GF-D8 (cell line): ENCODE data around the gene TMEM214.
"Not testable (repeated sequence)": the region's sequence is repeated elsewhere in the genome, so short reads cannot be mapped to it uniquely, and the experiment has no call there.

ENCODE experiments used
- DNase-seq: peaks from one replicate; lab custom pipeline; 2025; lab: John Stamatoyannopoulos, UW

The TMEM214 gene

DNA sequence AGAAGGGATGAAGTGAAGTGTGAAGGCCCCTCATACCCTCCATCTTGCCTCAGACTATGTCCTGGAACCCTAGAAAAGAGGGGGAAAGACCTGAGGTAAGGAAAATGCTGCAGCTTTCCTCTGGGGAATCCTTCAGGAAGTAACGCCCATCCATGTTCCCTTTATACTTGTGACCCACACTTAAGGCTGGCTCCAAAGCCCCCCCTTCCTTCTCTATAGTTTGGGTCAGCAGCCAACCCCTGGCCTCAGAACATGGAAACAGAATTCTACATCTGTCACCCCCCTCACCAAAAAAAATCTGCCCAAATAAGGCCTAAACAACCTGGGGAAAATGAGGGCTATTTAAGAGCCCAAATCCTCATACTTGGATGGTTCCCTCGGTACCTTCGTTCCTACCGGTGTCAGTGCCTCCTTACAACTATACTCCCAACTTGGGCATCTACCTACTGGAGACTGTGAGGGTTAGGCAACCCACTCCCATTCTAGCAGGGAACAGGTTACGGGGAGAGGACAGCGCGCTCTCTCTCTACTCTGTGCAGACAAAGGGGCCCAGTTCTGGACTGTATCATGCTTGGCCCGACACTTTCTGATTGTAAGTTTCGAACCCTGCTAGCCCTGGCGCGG lies 38.0 kb downstream of the TMEM214 start:
- no peak for DNase-seq

DNA sequence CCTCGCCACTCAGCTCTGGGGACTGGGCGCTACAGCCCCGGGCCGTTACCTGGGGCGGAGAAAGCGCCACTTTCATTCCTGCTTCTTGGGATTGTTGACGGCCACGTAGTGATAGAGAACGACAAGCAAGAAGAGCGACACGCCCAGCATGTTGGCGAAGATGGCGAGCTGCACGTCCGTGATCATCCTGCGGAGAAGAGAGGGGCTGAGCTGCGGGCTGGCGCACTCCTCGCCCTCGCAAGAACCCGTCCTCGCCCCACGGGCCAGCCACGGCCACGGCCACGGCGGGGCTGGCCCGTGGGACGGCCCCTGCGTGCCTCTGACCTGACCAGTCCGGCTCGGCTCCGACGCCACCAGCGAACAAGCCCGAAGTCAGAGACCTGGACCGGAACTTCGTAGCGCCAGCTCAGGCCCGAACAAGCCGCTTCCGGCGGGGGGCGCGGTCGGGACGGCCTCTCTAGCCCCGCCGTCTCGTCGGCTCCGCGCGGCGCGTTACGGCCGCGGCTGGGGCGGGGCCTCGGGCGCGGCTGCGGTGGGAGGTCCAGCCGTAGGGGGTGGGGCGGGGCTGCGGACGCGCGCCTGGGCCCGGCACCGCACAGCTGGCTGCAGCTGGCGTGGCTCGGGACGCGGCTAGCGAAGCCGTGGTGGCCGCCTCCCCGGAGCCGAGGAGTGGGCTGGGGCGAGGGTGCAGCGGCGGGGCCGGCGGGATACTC lies 38.7 kb downstream of the TMEM214 start, which contains the start of gene OST4:
Gene OST4 (minus strand): TSS at position 378 of the 713 bp plus-strand sequence.
- peak; percentile 68 for DNase-seq

DNA sequence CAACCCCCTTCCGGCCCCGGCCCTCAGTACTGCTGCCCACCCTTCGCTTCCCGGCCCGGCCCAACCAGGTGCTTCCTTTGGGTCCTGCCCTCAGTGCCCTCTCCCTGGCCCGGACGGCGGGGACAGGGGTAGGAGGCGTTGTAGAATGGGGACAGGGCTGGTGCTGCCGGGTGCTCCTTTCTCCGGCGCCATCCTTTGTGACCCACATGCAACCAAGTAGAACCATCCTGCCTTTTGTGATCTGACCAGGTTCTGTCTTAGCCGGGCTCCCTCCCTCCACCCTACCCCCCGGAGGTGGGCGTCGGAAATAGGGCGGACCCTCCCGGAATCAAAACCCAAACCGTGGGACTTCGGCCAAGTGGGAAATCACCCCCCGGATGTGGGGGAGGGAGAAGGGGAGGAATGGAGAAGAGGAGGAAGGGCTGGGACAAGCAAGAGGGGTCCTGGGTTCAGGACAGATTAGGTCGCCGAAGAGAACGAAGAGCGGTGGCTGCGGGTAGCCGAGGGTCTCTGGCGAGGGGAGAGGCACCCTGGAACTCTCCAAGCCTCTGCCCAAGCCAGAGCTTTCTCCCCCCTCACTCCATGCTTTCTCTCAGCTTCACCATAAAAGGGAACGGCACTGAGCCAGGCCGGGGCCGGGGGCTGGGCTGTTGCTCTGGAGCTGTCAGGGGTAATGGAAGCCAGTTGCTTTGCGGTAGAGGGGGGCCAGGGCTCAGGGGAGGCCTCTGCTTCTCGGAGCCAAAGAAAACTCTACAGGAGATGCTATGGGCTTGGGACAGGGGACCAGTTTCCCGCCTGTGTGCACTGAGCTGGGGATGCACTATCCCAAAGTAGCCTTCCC lies 39.4 kb downstream of the TMEM214 start:
- no peak for DNase-seq

DNA sequence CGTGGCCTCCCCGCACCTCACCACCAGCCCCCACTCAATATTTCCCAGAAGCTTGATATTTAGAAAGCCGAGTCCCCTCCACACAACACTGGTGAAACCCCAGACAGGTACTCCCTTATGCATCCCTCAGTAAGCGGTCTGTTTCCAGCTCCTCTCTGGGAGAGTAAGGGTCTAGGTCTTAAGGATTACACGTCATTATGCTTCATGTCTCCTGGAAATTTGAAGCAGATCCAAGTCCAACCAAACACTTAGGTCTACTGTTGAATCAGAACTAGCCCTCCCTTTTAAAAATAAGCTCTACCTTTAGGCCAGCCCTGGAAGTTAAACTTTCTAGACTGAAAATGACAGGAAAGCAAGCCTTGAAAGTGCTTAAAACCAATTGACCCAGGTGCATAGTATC lies 40.2 kb downstream of the TMEM214 start:
- DNase-seq, result no peak

DNA sequence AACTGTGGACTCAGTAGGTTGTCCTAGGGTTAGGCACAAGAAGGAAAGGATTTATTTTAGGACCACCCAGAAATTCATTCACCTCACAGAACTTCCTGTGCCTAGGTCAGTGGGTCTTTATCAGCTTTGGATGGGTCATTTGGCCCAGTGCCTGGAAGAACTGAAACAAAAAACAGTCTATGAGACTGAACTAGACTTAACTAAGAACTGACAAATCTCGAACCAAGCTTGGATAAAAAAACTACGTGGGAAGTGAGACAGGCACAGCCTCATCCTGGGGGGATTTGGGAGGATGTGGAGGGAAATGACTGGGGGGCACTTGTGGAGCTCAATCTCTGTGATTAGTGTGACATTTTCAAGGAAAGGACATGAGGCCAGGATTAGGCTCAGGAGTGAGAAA lies 41.0 kb downstream of the TMEM214 start:
- no peak for DNase-seq

DNA sequence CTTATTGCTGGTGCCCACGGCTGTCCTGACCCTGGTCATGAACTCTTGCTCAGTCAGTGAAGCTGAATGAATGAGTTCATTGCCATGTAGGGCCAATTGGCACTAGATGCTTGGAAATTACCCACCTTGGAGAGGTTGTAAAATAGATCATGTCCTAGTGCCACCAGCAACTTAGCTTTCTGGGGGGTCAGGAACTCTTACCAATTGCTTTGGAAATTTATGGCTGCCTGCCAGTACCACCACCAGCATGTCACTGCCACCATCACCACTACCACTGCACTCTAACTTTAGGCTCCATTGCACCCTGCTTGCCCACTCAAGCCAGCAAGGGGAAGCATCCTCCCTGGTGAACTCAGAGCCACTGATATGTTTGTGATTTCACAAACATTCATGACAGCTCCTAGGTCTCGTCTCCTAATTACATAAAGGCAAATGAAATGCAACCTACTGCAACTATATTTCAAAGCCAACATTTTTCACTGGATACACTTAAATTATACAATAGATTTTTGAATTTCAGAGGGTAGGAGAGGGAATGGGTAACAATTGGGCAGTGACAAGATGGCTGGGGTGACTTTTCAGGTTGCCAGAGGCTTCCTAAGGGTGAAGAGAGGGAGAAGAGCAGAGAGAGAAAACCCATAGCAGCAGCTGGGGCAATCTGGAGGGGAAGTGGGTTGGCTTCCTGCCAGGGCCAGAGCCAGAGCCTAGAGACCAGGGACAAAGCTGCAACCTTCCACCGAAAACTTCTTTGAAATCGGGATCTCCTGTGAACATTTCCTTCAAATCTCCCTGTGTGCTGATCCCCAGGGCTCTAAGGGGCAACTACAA lies 42.2 kb downstream of the TMEM214 start:
- peak; percentile 76 for DNase-seq

DNA sequence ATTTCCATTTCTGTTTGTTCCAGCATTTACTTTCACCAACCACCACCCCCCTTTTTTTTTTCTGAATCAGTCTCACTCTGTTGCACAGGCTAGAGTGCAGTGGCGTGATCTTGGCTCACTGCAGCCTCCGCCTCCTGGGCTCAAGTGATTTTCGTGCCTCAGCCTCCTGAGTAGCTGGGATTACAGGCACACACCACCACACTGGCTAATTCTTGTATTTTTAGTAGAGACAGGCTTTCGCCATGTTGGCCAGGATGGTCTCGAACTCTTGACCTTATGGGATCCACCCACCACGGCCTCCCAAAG lies 42.8 kb downstream of the TMEM214 start:
- not testable (repeated sequence) for DNase-seq

DNA sequence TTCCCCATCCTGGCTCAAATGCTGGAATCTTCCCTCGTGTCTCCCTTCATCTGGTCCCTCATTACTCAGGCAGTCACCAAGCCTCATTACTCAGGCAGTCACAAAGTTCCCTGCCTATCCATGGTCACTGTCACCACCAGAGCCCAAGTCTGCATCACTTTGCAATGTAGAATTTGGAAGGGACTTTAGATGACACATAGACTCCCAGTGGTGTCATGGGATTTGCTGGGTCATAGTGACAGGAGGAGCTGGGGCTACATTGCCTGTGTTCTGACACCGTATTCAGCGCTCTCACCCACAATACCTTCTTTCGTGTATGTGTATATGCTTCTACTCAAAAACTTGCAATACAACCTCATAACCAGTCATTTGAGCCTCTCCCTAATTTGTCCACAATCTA lies 43.6 kb downstream of the TMEM214 start:
- DNase-seq, result no peak

DNA sequence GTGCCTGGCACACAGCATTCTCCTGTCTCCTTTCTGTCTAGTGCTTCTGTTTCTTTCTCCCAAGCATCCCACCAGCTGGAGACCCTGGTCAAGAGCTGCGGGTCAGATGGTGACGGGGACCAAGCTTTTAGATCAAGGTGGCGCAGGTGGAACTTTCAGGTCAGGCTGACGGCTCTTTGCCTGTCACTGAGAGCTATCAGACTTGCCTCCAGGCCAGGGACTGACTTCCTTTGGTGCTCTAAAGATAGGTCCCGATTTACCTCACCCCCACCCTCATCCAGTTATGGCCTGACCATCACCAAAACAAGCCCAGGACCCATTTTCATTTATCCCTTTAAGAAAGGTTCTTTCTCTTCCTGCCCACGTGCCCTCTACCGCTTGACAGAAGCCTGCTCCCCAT lies 44.5 kb downstream of the TMEM214 start:
- no peak for DNase-seq

DNA sequence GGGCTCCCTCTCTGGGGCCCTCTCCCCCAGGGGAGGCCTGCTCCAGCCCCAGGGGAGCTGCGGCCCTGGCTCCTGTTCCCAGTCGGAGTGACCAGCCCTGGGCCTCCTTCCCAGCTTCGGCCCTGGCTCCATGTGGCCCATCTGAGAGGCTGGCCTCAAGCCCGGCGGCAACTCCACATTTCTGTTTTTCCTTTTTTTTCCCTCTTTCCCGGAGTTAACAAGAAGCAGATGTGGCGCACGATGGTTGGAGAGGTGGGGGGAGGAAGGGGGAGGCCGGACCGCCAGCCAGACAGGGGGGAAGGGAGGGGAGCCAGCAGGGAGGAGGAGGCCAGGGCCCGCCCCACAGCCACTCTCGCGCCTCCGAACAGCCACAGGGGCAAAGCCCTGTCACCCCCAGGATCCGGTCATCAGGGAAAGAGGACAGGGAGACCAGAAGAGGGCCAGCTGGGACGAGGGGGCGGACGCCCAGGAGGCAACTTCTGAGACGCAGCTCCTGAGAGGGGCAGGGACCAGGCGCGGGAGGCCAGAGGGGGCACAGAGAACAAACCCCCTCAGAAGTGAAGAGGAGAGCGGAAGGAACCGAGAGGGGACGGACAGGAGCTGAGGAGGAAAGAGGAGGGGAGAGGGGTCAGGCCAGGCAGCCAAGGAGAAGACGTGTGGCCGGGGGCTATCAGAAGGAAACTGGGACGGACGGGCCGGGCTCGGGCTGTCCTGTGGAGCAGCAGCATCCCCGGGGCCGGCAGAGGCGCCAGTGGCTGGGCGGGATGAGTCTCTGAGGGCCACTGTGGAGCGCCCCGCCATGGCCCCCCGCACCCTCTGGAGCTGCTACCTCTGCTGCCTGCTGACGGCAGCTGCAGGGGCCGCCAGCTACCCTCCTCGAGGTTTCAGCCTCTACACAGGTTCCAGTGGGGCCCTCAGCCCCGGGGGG lies 45.8 kb downstream of the TMEM214 start, which contains the start of gene EMILIN1:
Gene EMILIN1 (plus strand): TSS at position 349 of the 928 bp plus-strand sequence. CDS start 451 bp downstream, at position 800.
- peak; percentile 14 for DNase-seq

DNA sequence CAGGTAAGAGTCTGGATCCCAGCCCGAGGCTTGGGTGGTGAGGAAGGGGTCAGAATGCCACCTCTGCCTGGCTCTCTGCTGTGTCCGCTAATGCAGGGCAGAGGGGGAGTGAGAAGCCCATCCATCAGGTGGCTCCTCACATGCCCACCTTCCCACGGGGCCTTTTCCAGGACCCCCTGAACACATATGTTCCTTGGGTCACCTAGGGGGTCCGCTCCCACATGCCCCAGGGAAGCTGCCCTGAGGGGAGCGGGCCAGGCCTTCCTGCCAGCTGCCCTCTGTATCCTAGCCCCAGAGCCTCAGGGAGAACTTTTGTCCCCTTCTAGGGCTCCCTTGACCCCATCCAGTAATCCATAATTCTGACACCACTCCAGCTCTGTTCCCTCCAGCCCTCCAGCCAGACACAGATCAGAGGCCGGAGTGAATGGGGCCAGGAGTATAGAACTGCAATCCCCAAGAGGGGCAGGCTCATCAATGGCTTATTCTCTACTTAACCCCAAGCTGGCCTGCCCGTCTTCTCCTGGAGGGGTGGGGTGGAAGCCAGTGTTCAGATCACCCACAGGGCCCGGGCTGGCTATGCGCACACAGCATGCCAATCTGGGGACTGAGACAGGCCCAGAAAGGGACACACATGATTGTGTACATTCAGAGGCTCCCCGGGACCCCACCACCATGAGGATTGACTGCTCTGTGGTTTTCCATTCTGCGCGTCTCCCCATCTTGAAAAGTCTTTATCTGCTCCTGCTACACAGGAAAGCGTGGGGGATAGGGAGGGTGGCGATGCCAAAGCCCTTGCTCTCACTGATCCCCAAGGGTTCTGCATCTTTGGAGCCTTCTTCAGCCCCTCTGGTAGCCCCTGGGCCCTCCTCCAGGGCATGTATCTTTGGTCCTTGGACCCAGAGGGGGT lies 46.7 kb downstream of the TMEM214 start:
- no peak for DNase-seq

DNA sequence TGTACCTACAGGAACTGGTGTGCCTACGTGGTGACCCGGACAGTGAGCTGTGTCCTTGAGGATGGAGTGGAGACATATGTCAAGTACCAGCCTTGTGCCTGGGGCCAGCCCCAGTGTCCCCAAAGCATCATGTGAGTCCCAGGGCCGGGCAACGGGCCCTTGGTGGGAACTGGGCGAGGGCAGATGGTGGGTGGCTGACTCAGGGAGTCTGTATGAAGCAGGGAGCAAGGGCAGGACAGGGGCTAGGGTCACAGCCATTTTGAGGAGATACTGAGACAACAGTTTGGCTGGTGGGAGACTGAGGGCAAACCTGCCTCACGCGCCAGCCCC lies 47.3 kb downstream of the TMEM214 start:
- DNase-seq, result no peak

DNA sequence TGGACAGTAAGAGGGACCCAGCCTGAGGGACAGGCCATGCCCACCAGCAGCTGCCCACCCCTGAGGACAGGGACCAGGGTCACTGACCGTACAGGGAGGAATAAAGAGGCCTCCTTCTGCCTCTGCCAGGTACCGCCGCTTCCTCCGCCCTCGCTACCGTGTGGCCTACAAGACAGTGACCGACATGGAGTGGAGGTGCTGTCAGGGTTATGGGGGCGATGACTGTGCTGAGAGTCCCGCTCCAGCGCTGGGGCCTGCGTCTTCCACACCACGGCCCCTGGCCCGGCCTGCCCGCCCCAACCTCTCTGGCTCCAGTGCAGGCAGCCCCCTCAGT lies 47.8 kb downstream of the TMEM214 start:
- no peak for DNase-seq

DNA sequence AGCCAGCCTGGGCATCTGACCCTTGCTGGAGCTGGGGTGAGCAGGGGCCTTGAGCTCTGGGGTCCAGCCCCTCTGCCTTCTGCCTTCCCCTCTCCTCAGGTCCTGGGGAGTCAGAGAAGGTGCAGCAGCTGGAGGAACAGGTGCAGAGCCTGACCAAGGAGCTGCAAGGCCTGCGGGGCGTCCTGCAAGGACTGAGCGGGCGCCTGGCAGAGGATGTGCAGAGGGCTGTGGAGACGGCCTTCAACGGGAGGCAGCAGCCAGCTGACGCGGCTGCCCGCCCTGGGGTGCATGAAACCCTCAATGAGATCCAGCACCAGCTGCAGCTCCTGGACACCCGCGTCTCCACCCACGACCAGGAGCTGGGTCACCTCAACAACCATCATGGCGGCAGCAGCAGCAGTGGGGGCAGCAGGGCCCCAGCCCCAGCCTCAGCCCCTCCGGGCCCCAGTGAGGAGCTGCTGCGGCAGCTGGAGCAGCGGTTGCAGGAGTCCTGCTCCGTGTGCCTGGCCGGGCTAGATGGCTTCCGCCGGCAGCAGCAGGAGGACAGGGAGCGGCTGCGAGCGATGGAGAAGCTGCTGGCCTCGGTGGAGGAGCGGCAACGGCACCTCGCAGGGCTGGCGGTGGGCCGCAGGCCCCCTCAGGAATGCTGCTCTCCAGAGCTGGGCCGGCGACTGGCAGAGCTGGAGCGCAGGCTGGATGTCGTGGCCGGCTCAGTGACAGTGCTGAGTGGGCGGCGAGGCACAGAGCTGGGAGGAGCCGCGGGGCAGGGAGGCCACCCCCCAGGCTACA lies 49.4 kb downstream of the TMEM214 start:
- DNase-seq, result no peak

DNA sequence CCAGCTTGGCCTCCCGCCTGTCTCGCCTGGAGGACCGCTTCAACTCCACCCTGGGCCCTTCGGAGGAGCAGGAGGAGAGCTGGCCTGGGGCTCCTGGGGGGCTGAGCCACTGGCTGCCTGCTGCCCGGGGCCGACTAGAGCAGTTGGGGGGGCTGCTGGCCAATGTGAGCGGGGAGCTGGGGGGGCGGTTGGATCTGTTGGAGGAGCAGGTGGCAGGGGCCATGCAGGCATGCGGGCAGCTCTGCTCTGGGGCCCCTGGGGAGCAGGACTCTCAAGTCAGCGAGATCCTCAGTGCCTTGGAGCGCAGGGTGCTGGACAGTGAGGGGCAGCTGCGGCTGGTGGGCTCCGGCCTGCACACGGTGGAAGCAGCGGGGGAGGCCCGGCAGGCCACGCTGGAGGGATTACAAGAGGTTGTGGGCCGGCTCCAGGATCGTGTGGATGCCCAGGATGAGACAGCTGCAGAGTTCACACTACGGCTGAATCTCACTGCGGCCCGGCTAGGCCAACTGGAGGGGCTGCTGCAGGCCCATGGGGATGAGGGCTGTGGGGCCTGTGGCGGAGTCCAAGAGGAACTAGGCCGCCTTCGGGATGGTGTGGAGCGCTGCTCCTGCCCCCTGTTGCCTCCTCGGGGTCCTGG lies 50.1 kb downstream of the TMEM214 start:
- no peak for DNase-seq

DNA sequence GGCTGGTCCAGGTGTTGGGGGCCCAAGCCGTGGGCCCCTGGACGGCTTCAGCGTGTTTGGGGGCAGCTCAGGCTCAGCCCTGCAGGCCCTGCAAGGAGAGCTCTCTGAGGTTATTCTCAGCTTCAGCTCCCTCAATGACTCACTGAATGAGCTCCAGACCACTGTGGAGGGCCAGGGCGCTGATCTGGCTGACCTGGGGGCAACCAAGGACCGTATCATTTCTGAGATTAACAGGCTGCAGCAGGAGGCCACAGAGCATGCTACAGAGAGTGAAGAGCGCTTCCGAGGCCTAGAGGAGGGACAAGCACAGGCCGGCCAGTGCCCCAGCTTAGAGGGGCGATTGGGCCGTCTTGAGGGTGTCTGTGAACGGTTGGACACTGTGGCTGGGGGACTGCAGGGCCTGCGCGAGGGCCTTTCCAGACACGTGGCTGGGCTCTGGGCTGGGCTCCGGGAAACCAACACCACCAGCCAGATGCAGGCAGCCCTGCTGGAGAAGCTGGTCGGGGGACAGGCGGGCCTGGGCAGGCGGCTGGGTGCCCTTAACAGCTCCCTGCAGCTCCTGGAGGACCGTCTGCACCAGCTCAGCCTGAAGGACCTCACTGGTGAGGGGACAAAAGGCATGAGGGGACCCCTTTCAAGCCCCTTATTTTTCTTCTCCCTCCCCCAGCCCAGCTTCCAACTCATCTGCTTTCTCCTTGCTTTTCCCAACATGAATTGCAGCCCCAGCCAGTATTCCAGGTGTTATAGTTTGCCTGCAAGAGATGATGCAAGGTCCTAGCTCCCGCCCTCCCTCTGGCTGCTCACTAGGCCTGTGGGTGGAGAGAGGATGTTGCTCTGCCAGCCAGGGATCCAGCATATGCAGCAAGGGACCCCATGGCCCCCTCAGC lies 50.9 kb downstream of the TMEM214 start:
- no peak for DNase-seq

DNA sequence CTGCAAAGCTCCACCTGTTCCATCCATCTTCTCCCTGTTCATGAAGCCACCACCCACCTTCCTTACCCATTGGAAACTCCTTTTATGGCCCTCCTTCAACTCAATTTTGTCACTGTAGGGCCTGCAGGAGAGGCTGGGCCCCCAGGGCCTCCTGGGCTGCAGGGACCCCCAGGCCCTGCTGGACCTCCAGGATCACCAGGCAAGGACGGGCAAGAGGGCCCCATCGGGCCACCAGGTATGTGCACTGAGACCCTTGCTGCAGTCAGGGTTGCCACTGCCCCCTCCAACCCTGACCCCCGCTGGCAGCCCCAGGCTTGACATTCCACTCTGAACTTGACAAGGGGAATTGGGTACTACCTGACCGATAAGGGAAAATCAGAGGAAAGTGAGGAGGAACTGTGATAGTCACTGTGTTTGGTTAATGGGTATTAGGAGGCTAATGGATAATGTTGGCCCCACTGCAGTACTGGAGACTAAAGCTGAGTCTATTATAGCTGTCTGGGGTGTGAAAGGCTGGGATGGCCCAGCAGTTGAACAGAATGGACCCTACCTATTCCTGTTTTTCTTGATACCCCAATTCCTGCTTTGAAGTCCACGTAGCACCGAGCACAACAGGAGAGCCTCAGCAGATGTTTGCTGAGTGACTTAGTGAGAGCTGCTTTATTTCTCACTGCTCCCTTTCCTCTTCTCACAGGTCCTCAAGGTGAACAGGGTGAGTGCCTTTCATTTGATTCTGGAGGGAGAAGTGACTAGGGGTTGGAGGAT lies 51.7 kb downstream of the TMEM214 start:
- no peak for DNase-seq
